SK-N-MC (cell line): ENCODE results near the gene WNK4.

ENCODE experiments used
- EZH2 ChIP-seq: fragments of 200-600 bp; sonication (generic); IDR thresholded peaks from one replicate; pipeline ENCODE4 v1.6.1; 2017; ENCODE audit warnings: antibody characterized with exemption
- POLR2AphosphoS5 ChIP-seq: IDR thresholded peaks from 2 replicates; pipeline ENCODE4 v1.6.1; 2012; ENCODE audit warnings: mild to moderate bottlenecking, low read depth, low read length, borderline replicate concordance

- TF ChIP-seq POLR2AphosphoS5 = no peak
- no peak for TF ChIP-seq EZH2
These were observed 32.1 kb upstream of the WNK4 start for GRCh38 chr17:42748202-42748907.
